Measurements from ENCODE around the gene AGAP2. TPM values are rescaled to one million over a fixed set of nuclear protein-coding genes. Genes with fewer than 3 reads are reported as not detected.

AGAP2 gene
- total RNA-seq, 1 experiment from 2014 or later, result 2.0 TPM

GRCh38 chr12:57771873-57772428 lies 33.4 kb upstream of the AGAP2 start, which contains the start of gene METTL1 (continued):
- TF ChIP-seq E2F5 (CRISPR knock-in tag; IDR thresholded peaks at IDR 0.05) (no peak; the same call in 1 of the 2 replicates), ZNF425 (CRISPR knock-in tag; conservative IDR thresholded peaks at IDR 0.05) (no peak), PRDM15 (CRISPR knock-in tag; IDR thresholded peaks at IDR 0.05) (peak; percentile 94), ZBTB43 (CRISPR knock-in tag; IDR thresholded peaks at IDR 0.05) (peak; percentile 64; the same call in 1 of the 2 replicates), ZBTB21 (CRISPR knock-in tag; IDR thresholded peaks at IDR 0.05; ENCODE audit: borderline replicate concordance) (peak; percentile 88), STAT6 (CRISPR knock-in tag; conservative IDR thresholded peaks at IDR 0.05; ENCODE audit: low read depth) (0 out of 2 replicates have a peak, but pooled peaks have one; percentile 62), ZNF423 (CRISPR knock-in tag; IDR thresholded peaks at IDR 0.05) (no peak), ATF2 (CRISPR knock-in tag; IDR thresholded peaks at IDR 0.05; ENCODE audit: borderline replicate concordance, low read depth) (no peak), GABPB1 (CRISPR knock-in tag; IDR thresholded peaks at IDR 0.05) (peak; percentile 87), IRF2 (CRISPR knock-in tag; IDR thresholded peaks at IDR 0.05; ENCODE audit: borderline replicate concordance, low read depth) (no peak), SMAD4 (CRISPR knock-in tag; IDR thresholded peaks at IDR 0.05) (no peak), AR (CRISPR knock-in tag; IDR thresholded peaks at IDR 0.05) (peak; percentile 58; the same call in 1 of the 2 replicates), TCF7 (CRISPR knock-in tag; IDR thresholded peaks at IDR 0.05; ENCODE audit: low read depth) (no peak), JAZF1 (CRISPR knock-in tag; IDR thresholded peaks at IDR 0.05) (no peak), ZNF138 (CRISPR knock-in tag; conservative IDR thresholded peaks at IDR 0.05) (no peak), JUN (CRISPR knock-in tag; IDR thresholded peaks at IDR 0.05) (no peak), E2F1 (CRISPR knock-in tag; IDR thresholded peaks at IDR 0.05) (no peak), CREB1 (CRISPR knock-in tag; IDR thresholded peaks at IDR 0.05) (peak; percentile 73; the same call in 1 of the 2 replicates), ZNF317 (CRISPR knock-in tag; IDR thresholded peaks at IDR 0.05; ENCODE audit: borderline replicate concordance, low read depth) (no peak), NR2C2 (CRISPR knock-in tag; IDR thresholded peaks at IDR 0.05) (no peak), ETV6 (CRISPR knock-in tag; IDR thresholded peaks at IDR 0.05) (peak; percentile 81; the same call in 1 of the 2 replicates)
